Mesenchymal stem cell (in vitro differentiated cells and primary cell): ENCODE results near the gene GNB3.
A peak's percentile ranks its signal among the peaks of the same experiment; 100 is the strongest.

Source experiments
- DNase-seq: peaks from one replicate; pipeline ENCODE4 v3.0.0-alpha.2; 2013
- H2AFZ ChIP-seq: one replicate; pipeline ENCODE4 v1.6.1; 2013; ENCODE audit warnings: low read depth, mild to moderate bottlenecking, control low read depth, inconsistent platforms, low read length, moderate library complexity
- H2AK5ac ChIP-seq: 2 replicates; pipeline ENCODE4 v1.6.1; 2013; ENCODE audit warnings: low read length, moderate library complexity, mild to moderate bottlenecking, inconsistent platforms; ENCODE audit not compliant: severe bottlenecking
- H2BK120ac ChIP-seq: one replicate; pipeline ENCODE4 v1.6.1; 2013; ENCODE audit warnings: low read depth, mild to moderate bottlenecking, inconsistent platforms, low read length, moderate library complexity
- H2BK12ac ChIP-seq, 2 experiments: one replicate each; pipeline ENCODE4 v1.6.1; 2013; ENCODE audit warnings: inconsistent platforms in 2 of 2, low read length in 2 of 2, mild to moderate bottlenecking in 2 of 2, moderate library complexity in 2 of 2, control low read depth in 1 of 2
- H2BK15ac ChIP-seq: one replicate; pipeline ENCODE4 v1.6.1; 2013; ENCODE audit warnings: mild to moderate bottlenecking, low read depth, inconsistent platforms; ENCODE audit not compliant: poor library complexity, severe bottlenecking
- H2BK5ac ChIP-seq: 2 replicates; pipeline ENCODE4 v1.6.1; 2013; ENCODE audit warnings: low read depth, mild to moderate bottlenecking, low read length, control low read depth, inconsistent platforms; ENCODE audit not compliant: poor library complexity, severe bottlenecking
- H3K14ac ChIP-seq, 2 experiments: one replicate each; pipeline ENCODE4 v1.6.1; 2013; ENCODE audit warnings: inconsistent platforms in 2 of 2, low read length in 2 of 2, control low read depth in 1 of 2, mild to moderate bottlenecking in 1 of 2, moderate library complexity in 1 of 2
- H3K18ac ChIP-seq, 2 experiments: one replicate each; pipeline ENCODE4 v1.6.1; 2013; ENCODE audit warnings: inconsistent platforms in 2 of 2, low read length in 2 of 2, control low read depth in 1 of 2, low read depth in 1 of 2, mild to moderate bottlenecking in 1 of 2
- H3K23ac ChIP-seq, 2 experiments: one replicate each; pipeline ENCODE4 v1.6.1; 2013; ENCODE audit warnings: inconsistent platforms in 2 of 2, low read length in 2 of 2, mild to moderate bottlenecking in 2 of 2, moderate library complexity in 2 of 2, control low read depth in 1 of 2
- H3K27ac ChIP-seq: 2 replicates; pipeline ENCODE4 v1.5.1; 2013; ENCODE audit warnings: mild to moderate bottlenecking, moderate library complexity, low read length, control low read depth, inconsistent platforms; ENCODE audit not compliant: poor library complexity, severe bottlenecking
- H3K27me3 ChIP-seq, 2 experiments: 2 replicates each; pipeline versions ENCODE4 v1.6.1 to v1.7.0; 2013; ENCODE audit warnings: low read length in 2 of 2, mild to moderate bottlenecking in 2 of 2, moderate library complexity in 2 of 2, control low read depth in 1 of 2, inconsistent platforms in 1 of 2; ENCODE audit not compliant: control insufficient read depth in 1 of 2, insufficient read depth in 1 of 2
- H3K36me3 ChIP-seq, 2 experiments: 2 replicates each; pipeline versions ENCODE4 v1.6.1 to v1.7.0; 2013; ENCODE audit warnings: low read length in 2 of 2, control low read depth in 1 of 2, inconsistent platforms in 1 of 2, low read depth in 1 of 2, mild to moderate bottlenecking in 1 of 2; ENCODE audit not compliant: insufficient read depth in 2 of 2, control insufficient read depth in 1 of 2
- H3K4ac ChIP-seq, 2 experiments: one replicate each; pipeline ENCODE4 v1.6.1; 2013; ENCODE audit warnings: inconsistent platforms in 2 of 2, low read length in 2 of 2, mild to moderate bottlenecking in 2 of 2, moderate library complexity in 2 of 2, control low read depth in 1 of 2, low read depth in 1 of 2
- H3K4me1 ChIP-seq: 2 replicates; pipeline ENCODE4 v1.6.1; 2013; ENCODE audit warnings: low read depth, low read length, control low read depth; ENCODE audit not compliant: control insufficient read depth, insufficient read depth
- H3K4me2 ChIP-seq: 2 replicates; pipeline ENCODE4 v1.6.1; 2013; ENCODE audit warnings: low read length, mild to moderate bottlenecking, inconsistent platforms; ENCODE audit not compliant: poor library complexity, severe bottlenecking
- H3K4me3 ChIP-seq, 2 experiments: 2 replicates each; pipeline versions ENCODE4 v1.5.1 to v1.7.0; 2013; ENCODE audit warnings: low read length in 2 of 2, mild to moderate bottlenecking in 2 of 2, control low read depth in 1 of 2, low read depth in 1 of 2; ENCODE audit not compliant: insufficient read depth in 1 of 2
- H3K79me1 ChIP-seq: replicated peaks from 2 replicates; pipeline ENCODE4 v1.6.1; 2013; ENCODE audit warnings: mild to moderate bottlenecking, control low read depth, low read length, inconsistent platforms; ENCODE audit not compliant: poor library complexity, severe bottlenecking
- H3K9ac ChIP-seq: 2 replicates; pipeline ENCODE4 v1.7.0; 2013; ENCODE audit warnings: mild to moderate bottlenecking, low read length, moderate library complexity
- H3K9me3 ChIP-seq: 2 replicates; pipeline ENCODE4 v1.7.0; 2013; ENCODE audit warnings: mild to moderate bottlenecking, low read length; ENCODE audit not compliant: control insufficient read depth
- H4K8ac ChIP-seq: one replicate; pipeline ENCODE4 v1.6.1; 2013; ENCODE audit warnings: inconsistent platforms, mild to moderate bottlenecking, low read length, moderate library complexity
- H4K91ac ChIP-seq: one replicate; pipeline ENCODE4 v1.6.1; 2013; ENCODE audit warnings: mild to moderate bottlenecking, low read length, inconsistent platforms
- WGBS: methylation state at CpG from one replicate; pipeline ENCODE4 v1.1.7; 2013; ENCODE audit warnings: mixed read lengths; 5-methylcytosine and 5-hydroxymethylcytosine counted together

The GNB3 gene

DNA sequence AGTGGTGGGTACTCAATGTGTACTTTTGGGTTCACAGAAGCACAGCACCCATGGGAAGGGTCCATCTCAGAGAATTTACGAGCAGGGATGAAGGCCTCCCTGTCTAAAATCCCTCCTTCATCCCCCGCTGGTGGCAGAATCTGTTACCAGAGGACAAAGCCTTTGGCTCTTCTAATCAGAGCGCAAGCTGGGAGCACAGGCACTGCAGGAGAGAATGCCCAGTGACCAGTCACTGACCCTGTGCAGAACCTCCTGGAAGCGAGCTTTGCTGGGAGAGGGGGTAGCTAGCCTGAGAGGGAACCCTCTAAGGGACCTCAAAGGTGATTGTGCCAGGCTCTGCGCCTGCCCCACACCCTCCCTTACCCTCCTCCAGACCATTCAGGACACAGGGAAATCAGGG lies 20.6 kb upstream of the GNB3 start:
- Histone ChIP-seq H3K4me2 (no peak overlapping the region), H2BK12ac (no peak overlapping the region), H2AK5ac (no peak overlapping the region), H2BK15ac (no peak overlapping the region), H3K4me3 (no peak overlapping the region), H3K18ac (no peak overlapping the region), H4K91ac (peak overlapping the region; percentile 2), H3K27ac (no peak overlapping the region), H3K9me3 (no peaks in the 10 kb centered on the region), H3K4ac (peak overlapping the region in 1 of 2 experiments; percentile 2), H3K27me3 (peaks cover 33 to 66% of the 10 kb centered on the region in 2 experiments), H3K23ac (no peak overlapping the region), H2BK5ac (no peak overlapping the region), H3K36me3 (no peaks in the 10 kb centered on the region), H4K8ac (peak overlapping the region; percentile 35), H3K14ac (no peak overlapping the region), H3K9ac (no peak overlapping the region), H3K4me1 (peaks cover 40% of the 10 kb centered on the region), H3K79me1 (no peaks in the 10 kb centered on the region), H2BK120ac (no peak overlapping the region), H2AFZ (no peak overlapping the region)
- no peak for DNase-seq
- WGBS = 61% methylated on average over 5 of the region's 5 CpGs

DNA sequence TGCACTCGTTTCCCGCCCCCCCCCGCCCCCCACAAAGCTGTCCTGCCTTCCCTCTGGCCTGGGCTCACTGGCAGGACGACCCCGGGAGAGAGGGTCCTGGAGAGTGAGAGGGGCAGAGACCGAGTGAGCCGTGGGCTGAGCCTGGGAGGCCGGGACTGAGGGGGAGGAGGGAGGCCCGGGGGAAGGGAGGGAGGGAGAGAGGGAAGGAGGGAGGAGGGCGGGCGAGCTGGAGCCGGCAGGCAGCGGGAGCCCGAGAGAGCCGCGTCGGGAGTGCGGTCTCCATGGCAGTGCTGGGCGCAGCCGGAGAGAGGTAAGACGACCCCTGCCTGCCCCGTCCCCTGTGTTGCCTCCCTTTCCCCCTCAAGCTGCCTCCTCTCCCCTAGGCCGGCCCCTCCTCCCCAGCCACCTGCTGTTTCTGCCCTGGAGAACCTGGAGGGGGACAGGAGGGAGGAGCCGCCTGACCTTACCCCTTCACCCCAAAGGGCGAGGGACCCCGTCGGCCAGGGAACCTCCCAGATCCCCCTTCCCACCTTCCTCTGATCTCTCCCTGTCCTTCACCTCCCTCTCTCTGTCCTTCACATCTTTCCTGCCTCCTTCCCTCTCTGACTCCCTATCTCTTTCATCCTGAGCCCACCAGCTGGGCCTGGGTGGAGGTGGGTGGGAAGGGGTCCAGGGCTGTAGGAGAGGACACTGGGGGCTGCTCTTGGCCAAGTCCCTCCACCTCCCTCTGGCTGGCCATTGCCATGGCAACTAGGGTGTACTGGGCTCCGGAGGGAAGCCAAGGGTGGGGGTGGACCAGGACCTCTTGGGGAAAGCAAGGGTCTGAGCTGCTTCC lies 18.9 kb upstream of the GNB3 start, which contains the start of gene GPR162:
TSS of gene GPR162 (plus strand) at position 231 of the 835 bp plus-strand sequence. CDS start 2,078 bp downstream, outside the sequence.
- H2BK120ac ChIP-seq = peak within 1 kb of the TSS; percentile 81
- H3K36me3 ChIP-seq = peaks cover 0 to 7% of the 10 kb centered on the region in 2 experiments
- H2AK5ac ChIP-seq = peak within 1 kb of the TSS; percentile 3
- no peaks in the 10 kb centered on the region for H3K9me3 ChIP-seq
- H3K27me3 ChIP-seq = peaks cover 22 to 49% of the 10 kb centered on the region in 2 experiments
- H3K4me2 ChIP-seq = peak within 1 kb of the TSS; percentile 74
- H3K4me3 ChIP-seq = peak within 1 kb of the TSS; percentile 58 to 68
- peak within 1 kb of the TSS in 1 of 2 experiments; percentile 66 for H3K23ac ChIP-seq
- H4K91ac ChIP-seq = peak within 1 kb of the TSS; percentile 88
- H3K27ac ChIP-seq = no peak within 1 kb of the TSS
- H4K8ac ChIP-seq = peak within 1 kb of the TSS; percentile 45
- peak within 1 kb of the TSS; percentile 49 to 69 for H3K4ac ChIP-seq
- H3K14ac ChIP-seq = peak within 1 kb of the TSS in 1 of 2 experiments; percentile 90
- H3K4me1 ChIP-seq = peaks cover 44% of the 10 kb centered on the region
- H3K9ac ChIP-seq = peak within 1 kb of the TSS; percentile 42
- peak; percentile 74 for DNase-seq
- WGBS = 0% methylated on average over 5 of the region's 28 CpGs
- peaks cover 9% of the 10 kb centered on the region for H3K79me1 ChIP-seq
- H2BK12ac ChIP-seq = peak within 1 kb of the TSS; percentile 62 to 90
- peak within 1 kb of the TSS; percentile 73 to 91 for H3K18ac ChIP-seq
- H2BK5ac ChIP-seq = no peak within 1 kb of the TSS
- H2AFZ ChIP-seq = no peak within 1 kb of the TSS
- H2BK15ac ChIP-seq = peak within 1 kb of the TSS; percentile 82

DNA sequence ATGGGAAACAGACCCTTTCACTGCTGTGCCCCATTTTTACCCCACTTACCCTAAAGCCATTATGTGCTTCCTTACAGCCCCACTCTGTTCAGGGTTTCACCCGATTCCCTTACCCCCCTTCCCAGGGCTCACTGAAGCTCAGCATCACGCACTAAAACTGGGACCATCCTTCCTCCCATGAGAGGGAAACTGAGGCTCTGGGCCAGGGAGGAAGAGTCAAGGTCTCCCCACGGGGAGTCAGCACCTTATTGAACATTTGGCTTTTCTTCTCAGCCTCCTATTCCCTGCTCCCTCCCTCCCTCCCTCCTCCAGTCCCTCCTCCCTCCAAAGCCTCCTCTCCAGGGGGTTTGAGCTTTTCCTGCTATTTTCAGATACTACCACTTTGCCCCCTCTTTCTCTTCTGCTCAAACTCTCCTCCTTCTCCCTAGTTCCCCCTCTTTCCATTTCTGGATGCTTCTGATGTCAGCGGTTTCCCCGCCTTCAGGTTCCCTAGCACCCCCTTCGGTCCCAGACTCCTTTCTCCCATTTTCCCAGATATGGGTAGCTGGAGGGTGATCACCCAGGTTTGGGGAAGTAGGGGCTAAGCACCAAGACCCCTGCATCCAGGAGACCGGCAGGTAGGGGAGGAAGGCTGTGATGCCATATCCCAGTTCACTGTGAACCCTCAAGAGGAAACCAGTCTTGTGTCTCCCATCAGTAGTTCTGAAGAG lies 18.1 kb upstream of the GNB3 start:
- H3K9ac ChIP-seq = no peak overlapping the region
- H2AK5ac ChIP-seq = peak overlapping the region; percentile 3
- H2BK15ac ChIP-seq = no peak overlapping the region
- no peaks in the 10 kb centered on the region for H3K9me3 ChIP-seq
- H3K23ac ChIP-seq = no peak overlapping the region
- H3K27me3 ChIP-seq = peaks cover 22 to 46% of the 10 kb centered on the region in 2 experiments
- H2BK12ac ChIP-seq = no peak overlapping the region
- H3K4ac ChIP-seq = peak overlapping the region in 1 of 2 experiments; percentile 24
- no peak overlapping the region for H2AFZ ChIP-seq
- H2BK5ac ChIP-seq = no peak overlapping the region
- H3K14ac ChIP-seq = no peak overlapping the region
- H4K91ac ChIP-seq = peak overlapping the region; percentile 88
- 50% methylated on average over 5 of the region's 7 CpGs for WGBS
- H3K27ac ChIP-seq = no peak overlapping the region
- H2BK120ac ChIP-seq = no peak overlapping the region
- H3K79me1 ChIP-seq = peaks cover 15% of the 10 kb centered on the region
- no peak overlapping the region for H3K4me3 ChIP-seq
- DNase-seq = no peak
- H3K36me3 ChIP-seq = peaks cover 0 to 7% of the 10 kb centered on the region in 2 experiments
- H4K8ac ChIP-seq = no peak overlapping the region
- peaks cover 51% of the 10 kb centered on the region for H3K4me1 ChIP-seq
- peak overlapping the region; percentile 74 for H3K4me2 ChIP-seq
- H3K18ac ChIP-seq = peak overlapping the region in 1 of 2 experiments; percentile 42
